ENCODE measurements around the gene C10orf90.

DNA sequence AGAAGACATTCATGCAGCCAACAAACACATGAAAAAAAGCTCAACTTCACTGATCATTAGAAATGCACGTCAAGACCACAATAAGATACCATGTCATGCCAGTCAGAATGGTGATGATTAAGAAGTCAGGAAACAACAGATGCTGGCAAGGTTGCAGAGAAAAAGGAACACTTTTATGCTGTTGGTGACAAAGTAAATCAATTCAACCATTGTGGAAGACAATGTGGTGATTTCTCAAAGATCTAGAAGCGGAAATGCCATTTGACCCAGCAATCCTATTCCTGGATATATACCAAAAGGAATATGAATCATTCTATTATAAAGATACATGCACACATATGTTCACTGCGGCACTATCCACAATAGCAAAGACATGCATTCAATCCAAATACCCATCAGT is 77.6 kb downstream of the C10orf90 start:
- TF ChIP-seq, protein P1, sequence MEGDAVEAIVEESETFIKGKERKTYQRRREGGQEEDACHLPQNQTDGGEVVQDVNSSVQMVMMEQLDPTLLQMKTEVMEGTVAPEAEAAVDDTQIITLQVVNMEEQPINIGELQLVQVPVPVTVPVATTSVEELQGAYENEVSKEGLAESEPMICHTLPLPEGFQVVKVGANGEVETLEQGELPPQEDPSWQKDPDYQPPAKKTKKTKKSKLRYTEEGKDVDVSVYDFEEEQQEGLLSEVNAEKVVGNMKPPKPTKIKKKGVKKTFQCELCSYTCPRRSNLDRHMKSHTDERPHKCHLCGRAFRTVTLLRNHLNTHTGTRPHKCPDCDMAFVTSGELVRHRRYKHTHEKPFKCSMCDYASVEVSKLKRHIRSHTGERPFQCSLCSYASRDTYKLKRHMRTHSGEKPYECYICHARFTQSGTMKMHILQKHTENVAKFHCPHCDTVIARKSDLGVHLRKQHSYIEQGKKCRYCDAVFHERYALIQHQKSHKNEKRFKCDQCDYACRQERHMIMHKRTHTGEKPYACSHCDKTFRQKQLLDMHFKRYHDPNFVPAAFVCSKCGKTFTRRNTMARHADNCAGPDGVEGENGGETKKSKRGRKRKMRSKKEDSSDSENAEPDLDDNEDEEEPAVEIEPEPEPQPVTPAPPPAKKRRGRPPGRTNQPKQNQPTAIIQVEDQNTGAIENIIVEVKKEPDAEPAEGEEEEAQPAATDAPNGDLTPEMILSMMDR (IDR thresholded peaks at IDR 0.05) = no peak
- no peak for TF ChIP-seq EZH2 (IDR thresholded peaks at IDR 0.05)

Data from neural progenitor cell (in vitro differentiated cells).